SJSA1 (cell line): Measurements from ENCODE around the gene GRIK3. TPM values are rescaled to one million over a fixed set of nuclear protein-coding genes. Genes with fewer than 3 reads are reported as not detected.

Source experiments
- DNase-seq, 2 experiments: peaks; one replicate each; pipeline ENCODE4 v3.0.0-alpha.2; 2015 to 2020; ENCODE audit warnings: low spot score in 2 of 2, low read depth in 1 of 2
- H3K27ac ChIP-seq: fragments of 250-450 bp; sonication (Bioruptor Pico); 2 replicates; pipeline ENCODE4 v1.5.1; 2020; ENCODE audit warnings: mild to moderate bottlenecking, moderate library complexity
- H3K27me3 ChIP-seq: fragments of 250-450 bp; sonication (Bioruptor Pico); replicated peaks from 2 replicates; pipeline ENCODE4 v1.5.1; 2020; ENCODE audit warnings: mild to moderate bottlenecking, moderate library complexity
- H3K36me3 ChIP-seq: fragments of 250-450 bp; sonication (Bioruptor Pico); 2 replicates; pipeline ENCODE4 v1.5.1; 2020; ENCODE audit warnings: mild to moderate bottlenecking
- H3K4me1 ChIP-seq: fragments of 250-450 bp; sonication (Bioruptor Pico); replicated peaks from 2 replicates; pipeline ENCODE4 v1.6.1; 2021; ENCODE audit warnings: mild to moderate bottlenecking
- H3K4me3 ChIP-seq: fragments of 250-450 bp; sonication (Bioruptor Pico); 2 replicates; pipeline ENCODE4 v1.5.1; 2020; ENCODE audit warnings: mild to moderate bottlenecking
- H3K9me3 ChIP-seq: fragments of 250-450 bp; sonication (Bioruptor Pico); replicated peaks from 2 replicates; pipeline ENCODE4 v1.5.1; 2020; ENCODE audit warnings: mild to moderate bottlenecking
- total RNA-seq: library from RNA; depleted of rRNA; stranded (reverse); fragments of >200 nt; shearing (Covaris generic); gene quantifications from 2 replicates; pipeline ENCODE4 v1.2.3, GENCODE V29; 2014

GRIK3 gene
- total RNA-seq, 1 experiment from 2014 or later, result not detected

GRCh38 chr1:36787312-36787913 lies 246.9 kb downstream of the GRIK3 start:
- Histone ChIP-seq H3K9me3 (no peaks in the 10 kb centered on the region), H3K27ac (no peak overlapping the region), H3K27me3 (peaks cover 15% of the 10 kb centered on the region; the same call in 1 of the 2 replicates), H3K36me3 (no peaks in the 10 kb centered on the region), H3K4me1 (no peaks in the 10 kb centered on the region), H3K4me3 (no peak overlapping the region)
- no peak for DNase-seq

- Histone ChIP-seq H3K36me3 (no peaks in the 10 kb centered on the region), H3K9me3 (no peaks in the 10 kb centered on the region), H3K4me1 (no peaks in the 10 kb centered on the region), H3K4me3 (no peak overlapping the region), H3K27me3 (peaks cover 15% of the 10 kb centered on the region; the same call in 1 of the 2 replicates), H3K27ac (no peak overlapping the region)
- no peak for DNase-seq
Observed at GRCh38 chr1:36786425-36786824, 247.9 kb downstream of the GRIK3 start.

GRCh38 chr1:36784147-36784859 lies 250.0 kb downstream of the GRIK3 start:
- Histone ChIP-seq H3K27ac (no peak overlapping the region), H3K4me3 (no peak overlapping the region), H3K27me3 (peaks cover 15% of the 10 kb centered on the region; the same call in 1 of the 2 replicates), H3K36me3 (no peaks in the 10 kb centered on the region), H3K4me1 (no peaks in the 10 kb centered on the region), H3K9me3 (no peaks in the 10 kb centered on the region)
- DNase-seq, result no peak

GRCh38 chr1:36783475-36783874 lies 250.8 kb downstream of the GRIK3 start:
- H3K4me1 ChIP-seq, result no peaks in the 10 kb centered on the region
- no peak overlapping the region for H3K27ac ChIP-seq
- no peak for DNase-seq
- H3K27me3 ChIP-seq, result peaks cover 13% of the 10 kb centered on the region; the same call in 1 of the 2 replicates
- H3K9me3 ChIP-seq, result no peaks in the 10 kb centered on the region
- H3K4me3 ChIP-seq, result no peak overlapping the region
- H3K36me3 ChIP-seq, result no peaks in the 10 kb centered on the region

GRCh38 chr1:36782785-36783184 lies 251.5 kb downstream of the GRIK3 start:
- no peak overlapping the region for H3K4me3 ChIP-seq
- H3K9me3 ChIP-seq, result no peaks in the 10 kb centered on the region
- no peaks in the 10 kb centered on the region for H3K36me3 ChIP-seq
- no peak overlapping the region for H3K27ac ChIP-seq
- H3K27me3 ChIP-seq, result peaks cover 8% of the 10 kb centered on the region; the same call in 1 of the 2 replicates
- H3K4me1 ChIP-seq, result no peaks in the 10 kb centered on the region
- no peak for DNase-seq

GRCh38 chr1:36782085-36782484 lies 252.2 kb downstream of the GRIK3 start:
- Histone ChIP-seq H3K27ac (no peak overlapping the region), H3K4me1 (no peaks in the 10 kb centered on the region), H3K27me3 (peaks cover 8% of the 10 kb centered on the region), H3K36me3 (no peaks in the 10 kb centered on the region), H3K4me3 (no peak overlapping the region), H3K9me3 (no peaks in the 10 kb centered on the region)
- no peak for DNase-seq

GRCh38 chr1:36781098-36781497 lies 253.2 kb downstream of the GRIK3 start:
- no peaks in the 10 kb centered on the region for H3K4me1 ChIP-seq
- peaks cover 6% of the 10 kb centered on the region for H3K27me3 ChIP-seq
- no peak for DNase-seq
- H3K4me3 ChIP-seq, result no peak overlapping the region
- H3K27ac ChIP-seq, result no peak overlapping the region
- no peaks in the 10 kb centered on the region for H3K9me3 ChIP-seq
- no peaks in the 10 kb centered on the region for H3K36me3 ChIP-seq

GRCh38 chr1:36778740-36779139 lies 255.6 kb downstream of the GRIK3 start:
- H3K4me3 ChIP-seq, result no peak overlapping the region
- peaks cover 6% of the 10 kb centered on the region for H3K27me3 ChIP-seq
- no peaks in the 10 kb centered on the region for H3K9me3 ChIP-seq
- no peak for DNase-seq
- no peaks in the 10 kb centered on the region for H3K4me1 ChIP-seq
- H3K36me3 ChIP-seq, result no peaks in the 10 kb centered on the region
- H3K27ac ChIP-seq, result no peak overlapping the region

- H3K36me3 ChIP-seq, result no peaks in the 10 kb centered on the region
- H3K27ac ChIP-seq, result no peak overlapping the region
- no peaks in the 10 kb centered on the region for H3K9me3 ChIP-seq
- DNase-seq, result no peak
- no peaks in the 10 kb centered on the region for H3K4me1 ChIP-seq
- peaks cover 6% of the 10 kb centered on the region for H3K27me3 ChIP-seq
- H3K4me3 ChIP-seq, result no peak overlapping the region
Observed at GRCh38 chr1:36776948-36777831, 257.1 kb downstream of the GRIK3 start.

- no peak for DNase-seq
- H3K36me3 ChIP-seq, result no peaks in the 10 kb centered on the region
- H3K27me3 ChIP-seq, result peaks cover 10% of the 10 kb centered on the region
- no peak overlapping the region for H3K27ac ChIP-seq
- no peaks in the 10 kb centered on the region for H3K9me3 ChIP-seq
- H3K4me1 ChIP-seq, result no peaks in the 10 kb centered on the region
- H3K4me3 ChIP-seq, result no peak overlapping the region
Observed at GRCh38 chr1:36776256-36776655, 258.1 kb downstream of the GRIK3 start.

GRCh38 chr1:36775716-36776115 lies 258.6 kb downstream of the GRIK3 start:
- no peaks in the 10 kb centered on the region for H3K36me3 ChIP-seq
- no peaks in the 10 kb centered on the region for H3K4me1 ChIP-seq
- no peak for DNase-seq
- H3K27me3 ChIP-seq, result peaks cover 10% of the 10 kb centered on the region
- H3K9me3 ChIP-seq, result no peaks in the 10 kb centered on the region
- no peak overlapping the region for H3K27ac ChIP-seq
- H3K4me3 ChIP-seq, result no peak overlapping the region

- DNase-seq, result no peak
- Histone ChIP-seq H3K4me3 (no peak overlapping the region), H3K4me1 (no peaks in the 10 kb centered on the region), H3K27ac (no peak overlapping the region), H3K9me3 (no peaks in the 10 kb centered on the region), H3K27me3 (peaks cover 10% of the 10 kb centered on the region), H3K36me3 (no peaks in the 10 kb centered on the region)
Observed at GRCh38 chr1:36773827-36774541, 260.3 kb downstream of the GRIK3 start.

- Histone ChIP-seq H3K36me3 (no peaks in the 10 kb centered on the region), H3K27ac (no peak overlapping the region), H3K4me3 (no peak overlapping the region), H3K9me3 (no peaks in the 10 kb centered on the region), H3K27me3 (peaks cover 10% of the 10 kb centered on the region), H3K4me1 (no peaks in the 10 kb centered on the region)
- DNase-seq, result no peak
Observed at GRCh38 chr1:36772647-36773495, 261.4 kb downstream of the GRIK3 start.
